Large intestine (tissue), 3 donors: ENCODE measurements around the gene POLL. TPM values are rescaled to one million over a fixed set of nuclear protein-coding genes. Genes with fewer than 3 reads are reported as not detected.

ENCODE experiments used
- DNase-seq, 2 donors: peaks; one replicate each; pipeline versions ENCODE4 v3.0.0 to v3.0.0-alpha.2; 2013
- H3K27ac ChIP-seq: one replicate; pipeline ENCODE4 v1.5.1; 2013; ENCODE audit warnings: low read length
- H3K27me3 ChIP-seq: 2 replicates; pipeline ENCODE4 v1.6.1; 2013; ENCODE audit warnings: low read length; ENCODE audit not compliant: control insufficient read depth, insufficient read depth
- H3K36me3 ChIP-seq: 2 replicates; pipeline ENCODE4 v1.6.1; 2013; ENCODE audit warnings: low read length; ENCODE audit not compliant: control insufficient read depth, insufficient read depth
- H3K4me1 ChIP-seq: one replicate; pipeline ENCODE4 v1.6.1; 2013; ENCODE audit warnings: low read length; ENCODE audit not compliant: control insufficient read depth, insufficient read depth
- H3K4me3 ChIP-seq: one replicate; pipeline ENCODE4 v1.5.1; 2013; ENCODE audit warnings: low read length
- H3K9me3 ChIP-seq: one replicate; pipeline ENCODE4 v1.6.1; 2013; ENCODE audit warnings: mild to moderate bottlenecking, low read depth, low read length, moderate library complexity; ENCODE audit not compliant: control insufficient read depth
- WGBS: methylation state at CpG from one replicate; pipeline ENCODE4 v1.1.5; 2013; ENCODE audit warnings: low lambda C conversion rate; ENCODE audit not compliant: insufficient coverage; 5-methylcytosine and 5-hydroxymethylcytosine counted together
- polyA plus RNA-seq: library from polyadenylated mRNA; unstranded; fragments of 120-200 nt; gene quantifications from one replicate; pipeline ENCODE4 v1.2.1, GENCODE V29; 2013

Gene POLL
- polyA plus RNA-seq, 1 donor: 31.4 TPM

GRCh38 chr10:101580486-101581399 is 7.3 kb downstream of the POLL start:
- no peak for DNase-seq
- no peaks in the 10 kb centered on the region for H3K27me3 ChIP-seq
- H3K36me3 ChIP-seq: peaks cover 62% of the 10 kb centered on the region
- H3K27ac ChIP-seq: no peak overlapping the region
- no peak overlapping the region for H3K4me3 ChIP-seq
- H3K9me3 ChIP-seq: no peaks in the 10 kb centered on the region
- WGBS: no CpG with 5 or more reads among the region's 10 CpGs
- H3K4me1 ChIP-seq: no peaks in the 10 kb centered on the region

- Histone ChIP-seq H3K27ac (no peak overlapping the region), H3K36me3 (peaks cover 52% of the 10 kb centered on the region)
- no CpG with 5 or more reads among the region's 12 CpGs for WGBS
These were observed 8.6 kb downstream of the POLL start for GRCh38 chr10:101579516-101579870.

DNA sequence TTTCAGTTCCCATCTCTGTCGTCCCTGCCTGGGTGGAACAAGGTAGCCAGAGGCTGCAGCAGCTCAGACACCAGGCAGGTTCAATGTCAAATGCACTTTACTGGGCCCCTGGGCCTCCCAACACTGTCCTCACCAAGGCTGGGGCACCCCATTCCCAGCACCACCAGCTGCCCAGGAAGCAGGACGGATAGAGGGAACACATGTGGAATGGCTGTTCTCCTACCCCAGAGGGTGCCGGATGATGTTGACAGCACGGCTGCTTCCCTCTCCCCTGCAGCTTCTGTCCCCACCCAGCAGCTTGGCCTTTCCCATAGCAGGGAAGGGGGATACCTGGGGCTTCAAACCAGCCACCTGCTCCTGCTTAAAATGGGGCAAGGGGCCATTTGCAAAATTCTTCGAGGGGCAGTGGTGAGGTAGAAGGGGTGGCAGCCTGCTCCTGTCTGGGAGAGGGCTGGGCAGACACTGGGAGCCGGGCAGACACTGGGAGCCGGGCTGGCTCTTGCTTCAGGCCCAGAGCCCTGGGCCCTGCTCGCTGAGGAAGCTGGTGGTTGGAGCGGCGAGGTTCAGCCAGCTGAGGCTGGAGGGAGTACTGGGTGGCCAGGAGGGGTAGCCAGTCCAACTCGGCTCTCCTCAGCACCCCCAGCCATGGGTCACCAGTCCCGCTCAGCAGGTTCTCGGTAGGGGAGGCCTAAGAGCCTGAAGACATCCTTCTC is 9.1 kb downstream of the POLL start:
- peaks cover 52% of the 10 kb centered on the region for H3K36me3 ChIP-seq
- DNase-seq: no peak
- no peak overlapping the region for H3K4me3 ChIP-seq
- no peaks in the 10 kb centered on the region for H3K27me3 ChIP-seq
- no peaks in the 10 kb centered on the region for H3K9me3 ChIP-seq
- WGBS: no CpG with 5 or more reads among the region's 13 CpGs
- no peak overlapping the region for H3K27ac ChIP-seq
- H3K4me1 ChIP-seq: no peaks in the 10 kb centered on the region

More at GRCh38 chr10:101579516-101579870, 8.6 kb downstream of the POLL start:
- H3K4me1 ChIP-seq: no peaks in the 10 kb centered on the region
- H3K4me3 ChIP-seq: no peak overlapping the region
- H3K9me3 ChIP-seq: no peaks in the 10 kb centered on the region
- no peaks in the 10 kb centered on the region for H3K27me3 ChIP-seq
- DNase-seq: no peak

DNA sequence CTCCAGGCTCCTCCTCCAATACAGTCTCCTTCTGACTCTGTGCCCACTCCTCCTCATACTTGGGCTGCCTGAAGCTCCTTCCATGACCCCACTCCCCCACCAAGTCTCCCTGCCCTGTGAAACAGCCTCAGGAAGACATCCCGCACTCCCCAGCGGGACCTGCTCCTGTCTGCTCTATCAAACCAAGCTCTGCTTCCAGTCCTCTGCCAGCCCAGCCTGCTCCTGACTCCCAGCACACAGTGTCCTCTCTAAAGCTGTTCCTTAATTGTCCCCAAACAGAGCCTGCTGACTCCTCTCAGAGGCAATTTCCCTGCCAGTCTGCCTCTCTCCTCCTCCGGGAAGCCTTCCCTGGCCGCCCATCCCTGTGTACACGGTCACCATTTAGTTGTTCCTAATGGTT is 9.9 kb downstream of the POLL start:
- peaks cover 47% of the 10 kb centered on the region for H3K36me3 ChIP-seq
- no peaks in the 10 kb centered on the region for H3K4me1 ChIP-seq
- DNase-seq: no peak
- H3K27ac ChIP-seq: no peak overlapping the region
- WGBS: 83% methylated on average over 1 of the region's 5 CpGs
- no peaks in the 10 kb centered on the region for H3K9me3 ChIP-seq
- no peak overlapping the region for H3K4me3 ChIP-seq
- H3K27me3 ChIP-seq: no peaks in the 10 kb centered on the region

GRCh38 chr10:101577121-101577871 is 10.8 kb downstream of the POLL start:
- no peak for DNase-seq
- peaks cover 4% of the 10 kb centered on the region for H3K9me3 ChIP-seq
- H3K27ac ChIP-seq: no peak overlapping the region
- H3K4me3 ChIP-seq: no peak overlapping the region
- H3K27me3 ChIP-seq: no peaks in the 10 kb centered on the region
- WGBS: no CpG with 5 or more reads among the region's 7 CpGs
- H3K36me3 ChIP-seq: peaks cover 39% of the 10 kb centered on the region
- H3K4me1 ChIP-seq: no peaks in the 10 kb centered on the region

DNA sequence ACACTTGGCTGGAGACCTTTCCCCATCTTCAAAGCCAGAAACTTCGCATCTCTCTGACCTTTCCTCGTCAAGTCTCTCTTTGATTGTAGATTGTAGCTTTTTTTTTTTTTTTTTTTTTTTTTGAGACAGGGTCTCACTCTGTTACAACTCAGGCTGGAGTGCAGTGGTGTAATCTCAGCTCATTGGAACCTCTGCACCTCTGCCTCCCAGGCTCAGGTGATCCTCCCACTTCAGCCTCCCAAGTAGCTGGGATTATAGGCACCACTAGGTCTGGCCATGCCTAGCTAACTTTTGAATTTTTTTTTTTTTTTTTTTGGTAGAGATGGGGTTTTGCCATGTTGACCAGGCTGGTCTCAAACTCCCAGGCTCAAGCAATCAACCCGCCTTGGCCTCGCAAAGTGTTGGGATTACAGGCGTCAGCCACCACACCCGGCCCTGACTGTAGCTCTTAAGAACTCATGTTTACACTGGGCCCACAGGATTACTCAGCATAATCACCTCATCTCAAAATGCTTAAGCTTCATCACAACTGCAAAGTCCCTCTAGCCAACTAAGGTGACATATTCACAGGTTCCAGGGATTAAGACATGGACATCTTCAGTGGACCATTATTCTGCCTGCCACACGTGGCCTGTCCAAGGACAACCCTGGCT is 11.7 kb downstream of the POLL start:
- Histone ChIP-seq H3K4me3 (no peak overlapping the region), H3K27me3 (peaks cover 1% of the 10 kb centered on the region), H3K9me3 (peaks cover 4% of the 10 kb centered on the region), H3K4me1 (no peaks in the 10 kb centered on the region), H3K36me3 (peaks cover 36% of the 10 kb centered on the region), H3K27ac (no peak overlapping the region)
- 100% methylated on average over 1 of the region's 7 CpGs for WGBS
- DNase-seq: no peak

GRCh38 chr10:101575580-101576210 is 12.4 kb downstream of the POLL start:
- WGBS: no CpG with 5 or more reads among the region's 7 CpGs
- H3K36me3 ChIP-seq: peaks cover 31% of the 10 kb centered on the region
- H3K9me3 ChIP-seq: peaks cover 4% of the 10 kb centered on the region
- DNase-seq: no peak
- no peak overlapping the region for H3K4me3 ChIP-seq
- H3K4me1 ChIP-seq: peaks cover 5% of the 10 kb centered on the region
- no peak overlapping the region for H3K27ac ChIP-seq
- H3K27me3 ChIP-seq: peaks cover 7% of the 10 kb centered on the region

GRCh38 chr10:101575091-101575490 is 13.0 kb downstream of the POLL start:
- no CpG with 5 or more reads among the region's 3 CpGs for WGBS
- Histone ChIP-seq H3K9me3 (peaks cover 4% of the 10 kb centered on the region), H3K36me3 (peaks cover 30% of the 10 kb centered on the region), H3K4me1 (peaks cover 9% of the 10 kb centered on the region), H3K4me3 (no peak overlapping the region), H3K27me3 (peaks cover 8% of the 10 kb centered on the region), H3K27ac (no peak overlapping the region)
- no peak for DNase-seq

GRCh38 chr10:101573885-101574753 is 13.9 kb downstream of the POLL start:
- peaks cover 18% of the 10 kb centered on the region for H3K27me3 ChIP-seq
- no peak overlapping the region for H3K27ac ChIP-seq
- peaks cover 4% of the 10 kb centered on the region for H3K9me3 ChIP-seq
- peaks cover 17% of the 10 kb centered on the region for H3K4me1 ChIP-seq
- peaks cover 20% of the 10 kb centered on the region for H3K36me3 ChIP-seq
- DNase-seq: no peak
- no peak overlapping the region for H3K4me3 ChIP-seq
- WGBS: 67% methylated on average over 2 of the region's 25 CpGs
